SK-N-SH (cell line): Measurements from ENCODE around the gene SCYL1. TPM values are rescaled to one million over a fixed set of nuclear protein-coding genes. Genes with fewer than 3 reads are reported as not detected.

Source experiments
- CTCF ChIA-PET: fragments of 300-600, 350-600 bp; formaldehyde crosslinking; extraction: SDS; loops from one replicate; lab custom pipeline; 2021; lab: Yijun Ruan, JAX
- POLR2A ChIA-PET: fragments of 350-600 bp; sonication (Branson Sonifier 250); formaldehyde crosslinking; extraction: SDS; loops from one replicate; lab custom pipeline; 2020; ENCODE audit warnings: antibody characterized with exemption, inconsistent platforms; lab: Yijun Ruan, JAX
- DNase-seq: peaks from one replicate; pipeline ENCODE4 v3.0.0; 2012
- H2AFZ ChIP-seq: fragments of 200-600 bp; sonication (generic); 2 replicates; pipeline ENCODE4 v1.8.1; 2016; ENCODE audit warnings: antibody characterized with exemption, mild to moderate bottlenecking, low read depth
- H3F3A ChIP-seq: fragments of 200-600 bp; sonication (generic); replicated peaks from 2 replicates; pipeline ENCODE3; 2016; ENCODE audit warnings: antibody characterized with exemption, mild to moderate bottlenecking; ENCODE audit not compliant: insufficient read depth
- H3K27ac ChIP-seq, 2 experiments: fragments of 200-500 bp in 1 of 2; fragments of 200-600 bp in 1 of 2; sonication (Bioruptor generic) in 1 of 2; sonication (generic), shearing (Covaris generic) in 1 of 2; 2 replicates each; pipeline versions ENCODE4 v1.5.1 to v1.6.1; 2014 to 2016; ENCODE audit warnings: low read depth in 2 of 2, inconsistent platforms in 1 of 2, low read length in 1 of 2, mild to moderate bottlenecking in 1 of 2, mixed read lengths in 1 of 2
- H3K27me3 ChIP-seq: fragments of 200-600 bp; sonication (generic), shearing (Covaris generic); 2 replicates; pipeline ENCODE4 v1.6.1; 2016; ENCODE audit warnings: mixed run types; ENCODE audit not compliant: insufficient read depth
- H3K36me3 ChIP-seq, 2 experiments: fragments of 200-500 bp in 1 of 2; fragments of 200-600 bp in 1 of 2; sonication (Bioruptor generic) in 1 of 2; sonication (generic) in 1 of 2; replicated peaks in 1 of 2; 2 replicates each; pipeline versions ENCODE3 to v1.5.1; 2014 to 2016; ENCODE audit warnings: low read length in 1 of 2, mild to moderate bottlenecking in 1 of 2; ENCODE audit not compliant: insufficient read depth in 2 of 2, control insufficient read depth in 1 of 2
- H3K4me1 ChIP-seq, 2 experiments: fragments of 200-500 bp in 1 of 2; fragments of 200-600 bp in 1 of 2; sonication (Bioruptor generic) in 1 of 2; sonication (generic), shearing (Covaris generic) in 1 of 2; 2 replicates each; pipeline versions ENCODE4 v1.5.1 to v1.6.1; 2014 to 2016; ENCODE audit warnings: low read depth in 1 of 2, low read length in 1 of 2, mixed run types in 1 of 2; ENCODE audit not compliant: insufficient read depth in 2 of 2, control insufficient read depth in 1 of 2
- H3K4me2 ChIP-seq: fragments of 200-600 bp; sonication (generic), shearing (Covaris generic); 2 replicates; pipeline ENCODE4 v1.6.1; 2017; ENCODE audit warnings: mixed run types
- H3K4me3 ChIP-seq, 2 experiments: fragments of 200-500 bp in 1 of 2; fragments of 200-600 bp in 1 of 2; sonication (Bioruptor generic) in 1 of 2; sonication (generic), shearing (Covaris generic) in 1 of 2; 2 replicates each; pipeline versions ENCODE4 v1.5.1 to v1.8.1; 2014 to 2016; ENCODE audit warnings: low read depth in 2 of 2, inconsistent platforms in 1 of 2, low read length in 1 of 2, mild to moderate bottlenecking in 1 of 2, mixed read lengths in 1 of 2, moderate library complexity in 1 of 2
- H3K79me2 ChIP-seq: fragments of 200-600 bp; sonication (generic); 2 replicates; pipeline ENCODE4 v1.8.1; 2017; ENCODE audit warnings: mild to moderate bottlenecking; ENCODE audit not compliant: insufficient read depth
- H3K9ac ChIP-seq: fragments of 200-600 bp; sonication (generic); 2 replicates; pipeline ENCODE4 v1.6.1; 2017; ENCODE audit warnings: mixed run types
- H3K9me2 ChIP-seq: fragments of 200-600 bp; sonication (generic); 2 replicates; pipeline ENCODE4 v1.6.1; 2017; ENCODE audit warnings: mixed run types
- H3K9me3 ChIP-seq: fragments of 200-600 bp; sonication (generic); 2 replicates; pipeline ENCODE4 v1.6.1; 2017; ENCODE audit warnings: mixed run types, mild to moderate bottlenecking, moderate library complexity
- H4K20me1 ChIP-seq: fragments of 200-600 bp; sonication (generic); 2 replicates; pipeline ENCODE4 v1.6.1; 2017; ENCODE audit warnings: mild to moderate bottlenecking, mixed run types; ENCODE audit not compliant: insufficient read depth
- CHD2 ChIP-seq: fragments of 150-350 bp; IDR thresholded peaks from 2 replicates; pipeline ENCODE4 v1.6.1; 2018; ENCODE audit warnings: low read length; ENCODE audit not compliant: partially characterized antibody
- EP300 ChIP-seq, 2 experiments: IDR thresholded peaks; 2 replicates each; pipeline versions ENCODE4 v1.4.0 to v1.6.1; 2012; ENCODE audit warnings: borderline replicate concordance in 1 of 2, low read depth in 1 of 2, low read length in 1 of 2
- FOXJ3 ChIP-seq: sonication (generic); formaldehyde crosslinking; IDR thresholded peaks from 2 replicates; pipeline ENCODE4 v1.5.1; 2020; ENCODE audit warnings: mild to moderate bottlenecking, missing genetic modification reagents
- POLR2AphosphoS5 ChIP-seq: IDR thresholded peaks from 2 replicates; pipeline ENCODE4 v1.6.1; 2012; ENCODE audit warnings: low read depth, low read length
- RFX5 ChIP-seq: IDR thresholded peaks from 2 replicates; pipeline ENCODE4 v1.6.1; 2012; ENCODE audit warnings: mild to moderate bottlenecking, improper control_type of control experiment, low read length
- RXRA ChIP-seq: IDR thresholded peaks from 2 replicates; pipeline ENCODE4 v1.4.0; 2012; ENCODE audit warnings: low read depth, mild to moderate bottlenecking, borderline replicate concordance
- WGBS: methylation state at CpG from one replicate; pipeline ENCODE4 v1.1.6; 2017; ENCODE audit warnings: low lambda C conversion rate; 5-methylcytosine and 5-hydroxymethylcytosine counted together
- polyA plus RNA-seq, 3 experiments: library from polyadenylated mRNA; depleted of rRNA; stranded (reverse); fragments of >200 nt; gene quantifications; 2 replicates each; pipeline ENCODE4 v1.2.3, GENCODE V29; 2012
- TF ChIP-seq, protein P1 (sequence below): IDR thresholded peaks from 2 replicates; pipeline ENCODE4 v1.4.0; 2012; ENCODE audit warnings: low read depth
- TF ChIP-seq, protein P2 (sequence below): fragments of 200-600 bp; sonication (generic); IDR thresholded peaks from 2 replicates; pipeline ENCODE4 v1.6.1; 2017; ENCODE audit warnings: antibody characterized with exemption, mild to moderate bottlenecking, moderate library complexity

Gene SCYL1
- polyA plus RNA-seq, 1 of the 3 experiments (the other 2 are of a cell fraction) = 79.9 TPM

DNA sequence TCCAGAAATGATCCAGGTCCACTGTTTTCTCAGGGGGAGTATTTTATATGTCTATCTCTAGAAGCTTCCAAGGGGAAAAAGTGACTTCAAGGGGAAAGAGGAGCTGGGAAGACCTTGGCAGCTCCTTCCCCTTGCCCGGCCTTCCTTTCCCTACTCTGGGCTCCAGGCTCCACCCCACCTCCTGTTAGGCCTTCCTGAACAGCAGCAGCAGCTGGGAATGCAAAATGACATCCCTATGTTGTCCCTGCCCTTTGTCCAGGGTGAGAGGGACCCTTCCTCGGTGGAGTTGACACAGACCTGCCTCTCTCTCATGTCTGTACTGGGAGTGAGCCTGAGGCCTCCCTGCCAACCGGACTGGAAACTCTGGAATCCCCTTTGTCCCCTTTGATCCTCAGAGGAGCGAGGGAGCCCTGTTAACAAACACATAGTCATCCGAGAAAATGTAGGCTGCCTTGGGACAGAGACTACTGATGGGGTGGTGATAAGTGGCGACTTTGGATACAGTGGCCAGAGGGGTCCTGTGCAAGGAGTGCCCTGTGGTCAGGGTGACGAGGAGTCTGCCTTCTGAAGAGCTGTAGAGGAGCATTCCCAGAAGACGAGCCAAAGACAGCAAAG, 35.1 kb upstream of the SCYL1 start:
- Histone ChIP-seq H3K9me2 (no peaks in the 10 kb centered on the region), H3K27ac (peak overlapping the region; percentile 100), H3F3A (peaks cover 88% of the 10 kb centered on the region), H3K9ac (peak overlapping the region; percentile 95), H3K27me3 (no peaks in the 10 kb centered on the region), H3K4me3 (no peak overlapping the region; a peak in 1 of 4 replicates), H3K79me2 (peaks cover 75% of the 10 kb centered on the region), H3K36me3 (no peaks in the 10 kb centered on the region), H3K9me3 (no peaks in the 10 kb centered on the region), H3K4me1 (peaks cover 86 to 92% of the 10 kb centered on the region in 2 experiments)
- WGBS = 36% methylated on average over 7 of the region's 8 CpGs
- DNase-seq = no peak
- POLR2A ChIA-PET = interaction anchor here (10.5 to 26.8 kb wide), 3 partner anchors 13 to 67 kb away, joined by 283 to 1027 read pairs (median 591); partner anchors contain the start of genes MALAT1 and NEAT1
- TF ChIP-seq RXRA (no peak), EP300 (IDR thresholded peaks at IDR 0.05; ENCODE audit: borderline replicate concordance in 1 of 2, low read depth in 1 of 2, low read length in 1 of 2) (no peak)
- TF ChIP-seq, protein P1, sequence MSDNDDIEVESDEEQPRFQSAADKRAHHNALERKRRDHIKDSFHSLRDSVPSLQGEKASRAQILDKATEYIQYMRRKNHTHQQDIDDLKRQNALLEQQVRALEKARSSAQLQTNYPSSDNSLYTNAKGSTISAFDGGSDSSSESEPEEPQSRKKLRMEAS = 0 out of 2 replicates have a peak, but pooled peaks have one; percentile 7
- TF ChIP-seq, all 33 proteins: peak for 1
- H2AFZ ChIP-seq = no peak overlapping the region
- peak overlapping the region; percentile 83 for H3K4me2 ChIP-seq
- CTCF ChIA-PET = interaction anchor here (1.0 to 8.3 kb wide), 6 partner anchors 9 to 67 kb away, joined by 3 to 58 read pairs (median 6); partner anchors contain the start of genes MALAT1 and NEAT1
- H4K20me1 ChIP-seq = no peaks in the 10 kb centered on the region

DNA sequence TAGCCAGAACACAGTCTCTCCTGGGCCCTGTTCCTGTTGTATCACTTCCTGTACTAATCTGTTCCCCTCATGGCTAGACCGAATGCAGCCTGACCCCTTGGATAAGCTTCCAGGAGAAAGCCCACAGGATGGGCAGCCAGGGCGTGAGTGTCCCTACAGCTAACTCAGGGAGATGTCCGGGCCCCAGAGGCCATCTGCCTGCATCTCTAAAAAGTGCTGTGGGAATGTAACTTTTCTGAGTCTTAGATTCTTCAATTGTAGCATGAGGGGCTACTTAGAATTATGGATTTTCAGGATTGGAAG, 33.8 kb upstream of the SCYL1 start:
- 76% methylated on average over 3 of the region's 3 CpGs for WGBS
- peaks cover 84% of the 10 kb centered on the region for H3F3A ChIP-seq
- peaks cover 77 to 85% of the 10 kb centered on the region in 2 experiments for H3K4me1 ChIP-seq
- H3K27me3 ChIP-seq = no peaks in the 10 kb centered on the region
- peak overlapping the region; percentile 83 for H3K4me2 ChIP-seq
- ChIA-PET POLR2A (interaction anchor here (10.5 to 26.8 kb wide), 3 partner anchors 11 to 69 kb away, joined by 283 to 1027 read pairs (median 591); partner anchors contain the start of genes MALAT1 and NEAT1), CTCF (interaction anchor here (1.0 to 8.3 kb wide), 10 partner anchors 7 to 75 kb away, joined by 3 to 58 read pairs (median 4); partner anchors contain the start of genes MALAT1 and NEAT1)
- no peaks in the 10 kb centered on the region for H3K9me3 ChIP-seq
- DNase-seq = no peak
- peaks cover 75% of the 10 kb centered on the region for H3K79me2 ChIP-seq
- H4K20me1 ChIP-seq = no peaks in the 10 kb centered on the region
- H2AFZ ChIP-seq = no peak overlapping the region
- no peaks in the 10 kb centered on the region for H3K9me2 ChIP-seq
- H3K27ac ChIP-seq = peak overlapping the region; percentile 88 to 100
- peak overlapping the region; percentile 95 for H3K9ac ChIP-seq
- no peaks in the 10 kb centered on the region for H3K36me3 ChIP-seq
- no peak for TF ChIP-seq FOXJ3 (CRISPR knock-in tag)
- TF ChIP-seq CHD2 = no peak
- TF ChIP-seq, protein P2, sequence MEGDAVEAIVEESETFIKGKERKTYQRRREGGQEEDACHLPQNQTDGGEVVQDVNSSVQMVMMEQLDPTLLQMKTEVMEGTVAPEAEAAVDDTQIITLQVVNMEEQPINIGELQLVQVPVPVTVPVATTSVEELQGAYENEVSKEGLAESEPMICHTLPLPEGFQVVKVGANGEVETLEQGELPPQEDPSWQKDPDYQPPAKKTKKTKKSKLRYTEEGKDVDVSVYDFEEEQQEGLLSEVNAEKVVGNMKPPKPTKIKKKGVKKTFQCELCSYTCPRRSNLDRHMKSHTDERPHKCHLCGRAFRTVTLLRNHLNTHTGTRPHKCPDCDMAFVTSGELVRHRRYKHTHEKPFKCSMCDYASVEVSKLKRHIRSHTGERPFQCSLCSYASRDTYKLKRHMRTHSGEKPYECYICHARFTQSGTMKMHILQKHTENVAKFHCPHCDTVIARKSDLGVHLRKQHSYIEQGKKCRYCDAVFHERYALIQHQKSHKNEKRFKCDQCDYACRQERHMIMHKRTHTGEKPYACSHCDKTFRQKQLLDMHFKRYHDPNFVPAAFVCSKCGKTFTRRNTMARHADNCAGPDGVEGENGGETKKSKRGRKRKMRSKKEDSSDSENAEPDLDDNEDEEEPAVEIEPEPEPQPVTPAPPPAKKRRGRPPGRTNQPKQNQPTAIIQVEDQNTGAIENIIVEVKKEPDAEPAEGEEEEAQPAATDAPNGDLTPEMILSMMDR = peak; percentile 11; the same call in 1 of the 2 replicates
- TF ChIP-seq POLR2AphosphoS5 = no peak
- no peak for TF ChIP-seq RFX5
- TF ChIP-seq, all 33 proteins: peak for 1
- peak overlapping the region in 1 of 2 experiments; percentile 40; a peak in 1 of 4 replicates for H3K4me3 ChIP-seq
